HCT116 (cell line): ENCODE data around the gene ECE2. TPM values are rescaled to one million over a fixed set of nuclear protein-coding genes. Genes with fewer than 3 reads are reported as not detected.
A peak's percentile ranks its signal among the peaks of the same experiment; 100 is the strongest.

Experiments
- ATAC-seq: fragments of 200-7000 bp; cut with Tn5 transposase; 2 replicates; pipeline ENCODE4 v1.9.1; 2020; ENCODE audit warnings: mild to moderate bottlenecking, moderate library complexity
- BruUV-seq: library from RNA; stranded (reverse); fragments of 400-500 nt; replicated peaks from 2 replicates; lab custom pipeline; 2021; lab: Mats Ljungman, UMichigan
- CTCF ChIA-PET: fragments of 300-600 bp; sonication (Branson Sonifier 250); formaldehyde crosslinking; loops from one replicate; lab custom pipeline; 2021; ENCODE audit warnings: antibody characterized with exemption; lab: Charles Lee
- POLR2A ChIA-PET: fragments of 300-600, 350-600 bp; sonication (Branson Sonifier 250); formaldehyde crosslinking; loops from one replicate; lab custom pipeline; 2021; ENCODE audit warnings: antibody characterized with exemption; lab: Charles Lee
- RAD21 ChIA-PET, 2 experiments: fragments of 300-600 bp; sonication (Branson Sonifier 250); formaldehyde crosslinking; loops; one replicate each; lab custom pipeline; 2023; ENCODE audit warnings: low total read pairs in 2 of 2; ENCODE audit not compliant: uncharacterized antibody in 2 of 2, unreplicated experiment in 2 of 2, low non-redundant PET in 1 of 2; lab: Charles Lee
- DNase-seq: peaks from one replicate; pipeline ENCODE4 v3.0.0-alpha.2; 2010; ENCODE audit warnings: low read depth, low spot score
- H2AFZ ChIP-seq: fragments of 200-600 bp; shearing (Covaris generic), sonication (generic); 2 replicates; pipeline ENCODE4 v1.6.1; 2017; ENCODE audit warnings: low read depth, mixed run types, mixed read lengths, antibody characterized with exemption, low read length; ENCODE audit not compliant: poor library complexity, severe bottlenecking
- H3K27ac ChIP-seq: 2 replicates; pipeline ENCODE4 v1.5.1; 2012; ENCODE audit warnings: low read depth, low read length
- H3K27me3 ChIP-seq: fragments of 200-600 bp; sonication (generic); 2 replicates; pipeline ENCODE4 v1.6.1; 2016; ENCODE audit warnings: mixed run types, low read length, mixed read lengths; ENCODE audit not compliant: insufficient read depth
- H3K36me3 ChIP-seq, 2 experiments: fragments of 200-500 bp in 1 of 2; fragments of 200-600 bp in 1 of 2; sonication (Bioruptor generic) in 1 of 2; sonication (generic) in 1 of 2; 2 replicates each; pipeline versions ENCODE4 v1.5.1 to v1.6.1; 2014 to 2016; ENCODE audit warnings: low read length in 2 of 2, inconsistent platforms in 1 of 2, mixed read lengths in 1 of 2, mixed run types in 1 of 2; ENCODE audit not compliant: insufficient read depth in 2 of 2, control insufficient read depth in 1 of 2
- H3K4me1 ChIP-seq, 2 experiments: fragments of 200-600 bp in 1 of 2; sonication (generic) in 1 of 2; 2 replicates each; pipeline versions ENCODE4 v1.5.1 to v1.6.1; 2012 to 2017; ENCODE audit warnings: low read length in 2 of 2, inconsistent platforms in 1 of 2, mild to moderate bottlenecking in 1 of 2, mixed read lengths in 1 of 2, mixed run types in 1 of 2, moderate library complexity in 1 of 2; ENCODE audit not compliant: insufficient read depth in 2 of 2, control insufficient read depth in 1 of 2
- H3K4me2 ChIP-seq: fragments of 200-600 bp; sonication (generic); 2 replicates; pipeline ENCODE4 v1.6.1; 2017; ENCODE audit warnings: mixed run types, low read length, mixed read lengths
- H3K4me3 ChIP-seq, 2 experiments: fragments of 200-600 bp in 1 of 2; sonication (generic) in 1 of 2; replicated peaks in 1 of 2; 2 replicates each; pipeline ENCODE4 v1.5.1; 2011 to 2016; ENCODE audit warnings: low read length in 2 of 2, control low read depth in 1 of 2, low read depth in 1 of 2, mild to moderate bottlenecking in 1 of 2, mixed read lengths in 1 of 2, mixed run types in 1 of 2
- H3K79me2 ChIP-seq: fragments of 200-600 bp; sonication (generic); 2 replicates; pipeline ENCODE4 v1.6.1; 2017; ENCODE audit warnings: mild to moderate bottlenecking, mixed run types, low read length, moderate library complexity, mixed read lengths; ENCODE audit not compliant: insufficient read depth
- H3K9ac ChIP-seq: fragments of 200-600 bp; sonication (generic); 2 replicates; pipeline ENCODE4 v1.6.1; 2016; ENCODE audit warnings: low read length, mixed read lengths
- H3K9me2 ChIP-seq: fragments of 200-600 bp; sonication (generic), shearing (Covaris generic); 2 replicates; pipeline ENCODE4 v1.6.1; 2017; ENCODE audit warnings: mixed run types, mild to moderate bottlenecking, moderate library complexity; ENCODE audit not compliant: insufficient read depth
- H3K9me3 ChIP-seq, 2 experiments: fragments of 200-500 bp in 1 of 2; fragments of 200-600 bp in 1 of 2; sonication (Bioruptor generic) in 1 of 2; sonication (generic) in 1 of 2; 2 replicates each; pipeline ENCODE4 v1.6.1; 2014 to 2017; ENCODE audit warnings: low read length in 2 of 2, mixed read lengths in 2 of 2, inconsistent platforms in 1 of 2, low read depth in 1 of 2, mild to moderate bottlenecking in 1 of 2, mixed run types in 1 of 2, moderate library complexity in 1 of 2; ENCODE audit not compliant: control insufficient read depth in 1 of 2, insufficient read depth in 1 of 2
- H4K20me1 ChIP-seq: fragments of 200-600 bp; sonication (generic), shearing (Covaris generic); 2 replicates; pipeline ENCODE4 v1.6.1; 2017; ENCODE audit warnings: mixed run types, mild to moderate bottlenecking, moderate library complexity; ENCODE audit not compliant: insufficient read depth
- CEBPB ChIP-seq: IDR thresholded peaks from 2 replicates; pipeline ENCODE4 v1.6.1; 2012; ENCODE audit warnings: low read depth
- EGR1 ChIP-seq: IDR thresholded peaks from 2 replicates; pipeline ENCODE4 v1.6.1; 2012; ENCODE audit warnings: low read depth
- EZH2 ChIP-seq: fragments of 200-600 bp; sonication (generic); IDR thresholded peaks from 2 replicates; pipeline ENCODE4 v1.6.1; 2017; ENCODE audit warnings: antibody characterized with exemption, mixed run types
- FOSL1 ChIP-seq: IDR thresholded peaks from 2 replicates; pipeline ENCODE4 v1.6.1; 2012; ENCODE audit warnings: low read depth
- JUND ChIP-seq: IDR thresholded peaks from 2 replicates; pipeline ENCODE4 v1.6.1; 2012
- POLR2AphosphoS5 ChIP-seq: IDR thresholded peaks from 2 replicates; pipeline ENCODE4 v1.6.1; 2011; ENCODE audit warnings: mild to moderate bottlenecking, low read depth, low read length, moderate library complexity
- SIN3A ChIP-seq: IDR thresholded peaks from 2 replicates; pipeline ENCODE4 v1.6.1; 2012; ENCODE audit warnings: low read depth
- SRF ChIP-seq: IDR thresholded peaks from 2 replicates; pipeline ENCODE4 v1.6.1; 2012; ENCODE audit warnings: low read depth
- TCF7L2 ChIP-seq: IDR thresholded peaks from 2 replicates; pipeline ENCODE4 v1.7.0; 2011; ENCODE audit warnings: borderline replicate concordance, inconsistent platforms; ENCODE audit not compliant: insufficient read depth, insufficient read length; ENCODE audit errors: extremely low read depth
- ZFX ChIP-seq: fragments of 450-650 bp; IDR thresholded peaks from 2 replicates; pipeline ENCODE4 v1.6.1; 2017
- ZNF274 ChIP-seq: fragments of 200-500 bp; sonication (Bioruptor generic); IDR thresholded peaks from 2 replicates; pipeline ENCODE4 v1.6.1; 2014; ENCODE audit warnings: mild to moderate bottlenecking, low read depth, low read length, inconsistent platforms
- intact Hi-C: fragments of 100-400 bp; cut with micrococcal nuclease; formaldehyde crosslinking; loops from 2 replicates; pipeline ENCODE4 v1.10.0; 2022
- total RNA-seq: library from RNA; stranded (reverse); gene quantifications from one replicate; pipeline ENCODE4 v1.2.1, GENCODE V29; 2021; ENCODE audit not compliant: unreplicated experiment
- TF ChIP-seq, protein P1 (sequence below): IDR thresholded peaks from 2 replicates; pipeline ENCODE4 v1.6.1; 2012; ENCODE audit warnings: low read depth
- TF ChIP-seq, protein P2 (sequence below): IDR thresholded peaks from 2 replicates; pipeline ENCODE4 v1.6.1; 2012
- TF ChIP-seq, protein P3 (sequence below): IDR thresholded peaks from 2 replicates; pipeline ENCODE4 v1.6.1; 2012
- TF ChIP-seq, protein P4 (sequence below), 3 experiments: fragments of 200-600 bp in 1 of 3; sonication (generic) in 1 of 3; IDR thresholded peaks in 2 of 3; conservative IDR thresholded peaks in 1 of 3; 2 replicates each; pipeline ENCODE4 v1.5.1; 2012 to 2017; ENCODE audit warnings: low read depth in 2 of 3, low read length in 2 of 3, antibody characterized with exemption in 1 of 3, borderline replicate concordance in 1 of 3, control low read depth in 1 of 3, mild to moderate bottlenecking in 1 of 3, mixed read lengths in 1 of 3, mixed run types in 1 of 3, moderate library complexity in 1 of 3; ENCODE audit not compliant: insufficient read depth in 1 of 3

Gene ECE2
- total RNA-seq, 1 experiment from 2014 or later: not detected

DNA sequence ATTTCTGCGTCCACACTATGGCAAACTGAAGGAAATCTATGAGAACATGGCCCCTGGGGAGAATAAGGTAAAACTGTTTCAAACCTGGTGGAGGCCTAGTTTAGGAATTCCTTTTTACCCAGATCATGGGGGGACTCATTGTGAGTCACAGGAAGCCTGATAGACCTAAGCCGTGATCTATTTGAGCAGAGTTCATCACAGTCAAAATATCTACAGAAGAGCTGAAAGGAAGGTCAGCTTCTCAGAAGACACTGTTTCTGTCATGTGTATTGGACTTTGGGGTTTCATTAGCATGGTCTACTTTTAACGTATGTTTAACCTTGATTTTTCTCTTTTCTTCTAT, 24.5 kb downstream of the ECE2 start:
- Histone ChIP-seq H3K4me1 (peaks cover 4 to 14% of the 10 kb centered on the region in 2 experiments), H3K9me2 (no peaks in the 10 kb centered on the region), H3K9me3 (no peaks in the 10 kb centered on the region), H2AFZ (no peak overlapping the region), H4K20me1 (no peaks in the 10 kb centered on the region), H3K27ac (no peak overlapping the region), H3K4me3 (peak overlapping the region; percentile 72 to 84), H3K79me2 (peaks cover 52% of the 10 kb centered on the region), H3K9ac (peak overlapping the region; percentile 91), H3K27me3 (no peaks in the 10 kb centered on the region), H3K4me2 (peak overlapping the region; percentile 91), H3K36me3 (peaks cover 41 to 42% of the 10 kb centered on the region in 2 experiments)
- CTCF ChIA-PET: no interaction called here
- BruUV-seq: no TSS peak
- POLR2A ChIA-PET: no interaction called here
- intact Hi-C loops: no loop called here
- no peak for ATAC-seq
- DNase-seq: no peak
- TF ChIP-seq, protein P1, sequence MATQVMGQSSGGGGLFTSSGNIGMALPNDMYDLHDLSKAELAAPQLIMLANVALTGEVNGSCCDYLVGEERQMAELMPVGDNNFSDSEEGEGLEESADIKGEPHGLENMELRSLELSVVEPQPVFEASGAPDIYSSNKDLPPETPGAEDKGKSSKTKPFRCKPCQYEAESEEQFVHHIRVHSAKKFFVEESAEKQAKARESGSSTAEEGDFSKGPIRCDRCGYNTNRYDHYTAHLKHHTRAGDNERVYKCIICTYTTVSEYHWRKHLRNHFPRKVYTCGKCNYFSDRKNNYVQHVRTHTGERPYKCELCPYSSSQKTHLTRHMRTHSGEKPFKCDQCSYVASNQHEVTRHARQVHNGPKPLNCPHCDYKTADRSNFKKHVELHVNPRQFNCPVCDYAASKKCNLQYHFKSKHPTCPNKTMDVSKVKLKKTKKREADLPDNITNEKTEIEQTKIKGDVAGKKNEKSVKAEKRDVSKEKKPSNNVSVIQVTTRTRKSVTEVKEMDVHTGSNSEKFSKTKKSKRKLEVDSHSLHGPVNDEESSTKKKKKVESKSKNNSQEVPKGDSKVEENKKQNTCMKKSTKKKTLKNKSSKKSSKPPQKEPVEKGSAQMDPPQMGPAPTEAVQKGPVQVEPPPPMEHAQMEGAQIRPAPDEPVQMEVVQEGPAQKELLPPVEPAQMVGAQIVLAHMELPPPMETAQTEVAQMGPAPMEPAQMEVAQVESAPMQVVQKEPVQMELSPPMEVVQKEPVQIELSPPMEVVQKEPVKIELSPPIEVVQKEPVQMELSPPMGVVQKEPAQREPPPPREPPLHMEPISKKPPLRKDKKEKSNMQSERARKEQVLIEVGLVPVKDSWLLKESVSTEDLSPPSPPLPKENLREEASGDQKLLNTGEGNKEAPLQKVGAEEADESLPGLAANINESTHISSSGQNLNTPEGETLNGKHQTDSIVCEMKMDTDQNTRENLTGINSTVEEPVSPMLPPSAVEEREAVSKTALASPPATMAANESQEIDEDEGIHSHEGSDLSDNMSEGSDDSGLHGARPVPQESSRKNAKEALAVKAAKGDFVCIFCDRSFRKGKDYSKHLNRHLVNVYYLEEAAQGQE: no peak
- TF ChIP-seq, protein P2, sequence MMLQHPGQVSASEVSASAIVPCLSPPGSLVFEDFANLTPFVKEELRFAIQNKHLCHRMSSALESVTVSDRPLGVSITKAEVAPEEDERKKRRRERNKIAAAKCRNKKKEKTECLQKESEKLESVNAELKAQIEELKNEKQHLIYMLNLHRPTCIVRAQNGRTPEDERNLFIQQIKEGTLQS: no peak
- no peak for TF ChIP-seq SRF
- TF ChIP-seq ZFX: no peak
- TF ChIP-seq FOSL1: no peak
- TF ChIP-seq EGR1: no peak
- no peak for TF ChIP-seq SIN3A
- no peak for TF ChIP-seq TCF7L2
- TF ChIP-seq EZH2: no peak
- TF ChIP-seq, protein P3, sequence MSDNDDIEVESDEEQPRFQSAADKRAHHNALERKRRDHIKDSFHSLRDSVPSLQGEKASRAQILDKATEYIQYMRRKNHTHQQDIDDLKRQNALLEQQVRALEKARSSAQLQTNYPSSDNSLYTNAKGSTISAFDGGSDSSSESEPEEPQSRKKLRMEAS: no peak
- no peak for TF ChIP-seq ZNF274
- TF ChIP-seq POLR2AphosphoS5: no peak
- TF ChIP-seq, protein P4, sequence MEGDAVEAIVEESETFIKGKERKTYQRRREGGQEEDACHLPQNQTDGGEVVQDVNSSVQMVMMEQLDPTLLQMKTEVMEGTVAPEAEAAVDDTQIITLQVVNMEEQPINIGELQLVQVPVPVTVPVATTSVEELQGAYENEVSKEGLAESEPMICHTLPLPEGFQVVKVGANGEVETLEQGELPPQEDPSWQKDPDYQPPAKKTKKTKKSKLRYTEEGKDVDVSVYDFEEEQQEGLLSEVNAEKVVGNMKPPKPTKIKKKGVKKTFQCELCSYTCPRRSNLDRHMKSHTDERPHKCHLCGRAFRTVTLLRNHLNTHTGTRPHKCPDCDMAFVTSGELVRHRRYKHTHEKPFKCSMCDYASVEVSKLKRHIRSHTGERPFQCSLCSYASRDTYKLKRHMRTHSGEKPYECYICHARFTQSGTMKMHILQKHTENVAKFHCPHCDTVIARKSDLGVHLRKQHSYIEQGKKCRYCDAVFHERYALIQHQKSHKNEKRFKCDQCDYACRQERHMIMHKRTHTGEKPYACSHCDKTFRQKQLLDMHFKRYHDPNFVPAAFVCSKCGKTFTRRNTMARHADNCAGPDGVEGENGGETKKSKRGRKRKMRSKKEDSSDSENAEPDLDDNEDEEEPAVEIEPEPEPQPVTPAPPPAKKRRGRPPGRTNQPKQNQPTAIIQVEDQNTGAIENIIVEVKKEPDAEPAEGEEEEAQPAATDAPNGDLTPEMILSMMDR (IDR thresholded peaks at IDR 0.05 in 2 of 3, conservative IDR thresholded peaks at IDR 0.05 in 1 of 3; ENCODE audit: borderline replicate concordance in 1 of 3, insufficient read depth in 1 of 3, low read depth in 2 of 3, low read length in 2 of 3): no peak
- TF ChIP-seq JUND: no peak; the same call in 1 of the 2 replicates
- TF ChIP-seq CEBPB: no peak
- RAD21 ChIA-PET: no interaction called here
